Liver (tissue), 9 donors: ENCODE data around the gene C3orf20. TPM values are rescaled to one million over a fixed set of nuclear protein-coding genes. Genes with fewer than 3 reads are reported as not detected.

Experiments used
- DNase-seq: peaks from one replicate; pipeline ENCODE4 v3.0.0-alpha.2; 2017; ENCODE audit warnings: low spot score
- H3K27ac ChIP-seq, 2 donors: one replicate each; pipeline ENCODE4 v1.7.0; 2013; ENCODE audit warnings: inconsistent platforms in 2 of 2, low read length in 2 of 2, control low read depth in 1 of 2, low read depth in 1 of 2, mild to moderate bottlenecking in 1 of 2
- H3K27me3 ChIP-seq, 4 donors: one replicate each; pipeline versions ENCODE4 v1.6.1 to v1.7.0; 2013; ENCODE audit warnings: low read length in 3 of 4, inconsistent platforms in 1 of 4, mild to moderate bottlenecking in 1 of 4, moderate library complexity in 1 of 4; ENCODE audit not compliant: control insufficient read depth in 4 of 4, insufficient read depth in 4 of 4
- H3K36me3 ChIP-seq, 4 donors: one replicate each; pipeline versions ENCODE4 v1.6.1 to v1.7.0; 2013; ENCODE audit warnings: low read length in 3 of 4, mild to moderate bottlenecking in 3 of 4, low read depth in 1 of 4, moderate library complexity in 1 of 4; ENCODE audit not compliant: control insufficient read depth in 4 of 4, insufficient read depth in 3 of 4
- H3K4me1 ChIP-seq, 4 donors: one replicate each; pipeline versions ENCODE4 v1.6.1 to v1.7.0; 2013; ENCODE audit warnings: low read length in 3 of 4, mild to moderate bottlenecking in 3 of 4, moderate library complexity in 1 of 4; ENCODE audit not compliant: control insufficient read depth in 4 of 4, insufficient read depth in 4 of 4
- H3K4me3 ChIP-seq, 3 donors: one replicate each; pipeline versions ENCODE4 v1.6.1 to v1.7.0; 2013; ENCODE audit warnings: low read length in 3 of 3, control low read depth in 1 of 3, low read depth in 1 of 3, mild to moderate bottlenecking in 1 of 3
- H3K9ac ChIP-seq, 2 donors: one replicate each; pipeline ENCODE4 v1.7.0; 2013; ENCODE audit warnings: low read length in 2 of 2, mild to moderate bottlenecking in 2 of 2, moderate library complexity in 2 of 2, control low read depth in 1 of 2, low read depth in 1 of 2
- H3K9me3 ChIP-seq, 4 donors: one replicate each; pipeline versions ENCODE4 v1.6.1 to v1.7.0; 2013; ENCODE audit warnings: low read length in 3 of 4; ENCODE audit not compliant: control insufficient read depth in 4 of 4
- EGR1 ChIP-seq, 2 donors: IDR thresholded peaks; 2 replicates each; pipeline ENCODE4 v1.6.1; 2016 to 2018; ENCODE audit warnings: antibody characterized with exemption in 2 of 2, low read depth in 2 of 2
- FOXA1 ChIP-seq: IDR thresholded peaks from 2 replicates; pipeline ENCODE4 v1.6.1; 2016; ENCODE audit warnings: antibody characterized with exemption
- FOXA2 ChIP-seq: IDR thresholded peaks from 2 replicates; pipeline ENCODE4 v1.6.1; 2016; ENCODE audit warnings: antibody characterized with exemption
- GABPA ChIP-seq, 2 donors: IDR thresholded peaks in 1 of 2; conservative IDR thresholded peaks in 1 of 2; 2 replicates each; pipeline ENCODE4 v1.6.1; 2016; ENCODE audit warnings: antibody characterized with exemption in 2 of 2, mild to moderate bottlenecking in 1 of 2, moderate library complexity in 1 of 2
- HNF4A ChIP-seq, 2 donors: conservative IDR thresholded peaks; 2 replicates each; pipeline ENCODE4 v1.6.1; 2016; ENCODE audit warnings: antibody characterized with exemption in 2 of 2, mild to moderate bottlenecking in 2 of 2
- HNF4G ChIP-seq: IDR thresholded peaks from 2 replicates; pipeline ENCODE4 v1.6.1; 2016; ENCODE audit warnings: antibody characterized with exemption
- JUND ChIP-seq, 2 donors: IDR thresholded peaks; 2 replicates each; pipeline ENCODE4 v1.6.1; 2016; ENCODE audit warnings: antibody characterized with exemption in 2 of 2
- NR2F2 ChIP-seq: IDR thresholded peaks from 2 replicates; pipeline ENCODE4 v1.6.1; 2016; ENCODE audit warnings: antibody characterized with exemption
- RAD21 ChIP-seq, 2 donors: IDR thresholded peaks; 2 replicates each; pipeline ENCODE4 v1.6.1; 2016; ENCODE audit warnings: antibody characterized with exemption in 2 of 2, mild to moderate bottlenecking in 2 of 2
- RXRA ChIP-seq, 2 donors: IDR thresholded peaks; 2 replicates each; pipeline ENCODE4 v1.6.1; 2017 to 2018; ENCODE audit warnings: antibody characterized with exemption in 2 of 2, mild to moderate bottlenecking in 1 of 2
- SP1 ChIP-seq: IDR thresholded peaks from 2 replicates; pipeline ENCODE4 v1.6.1; 2018; ENCODE audit warnings: antibody characterized with exemption, mild to moderate bottlenecking
- TAF1 ChIP-seq: conservative IDR thresholded peaks from 2 replicates; pipeline ENCODE4 v1.6.1; 2016; ENCODE audit warnings: antibody characterized with exemption, mild to moderate bottlenecking
- YY1 ChIP-seq: IDR thresholded peaks from 2 replicates; pipeline ENCODE4 v1.6.1; 2016; ENCODE audit warnings: antibody characterized with exemption, mild to moderate bottlenecking
- WGBS: extraction: QIAGEN DNeasy Blood & Tissue Kit; methylation state at CpG from one replicate; pipeline ENCODE4 v1.1.7; 2013; 5-methylcytosine and 5-hydroxymethylcytosine counted together
- polyA plus RNA-seq, 2 donors: library from polyadenylated mRNA; stranded (reverse) in 1 of 2; unstranded in 1 of 2; fragments of 200-250 nt in 1 of 2; fragments of >200 nt in 1 of 2; fragmentation: Nextera tagmentation in 1 of 2; extraction: Ambion mirVana in 1 of 2; gene quantifications; one replicate each; pipeline versions ENCODE4 v1.2.1 to v1.2.3, GENCODE V29; 2013 to 2015
- total RNA-seq, 2 donors: library from RNA; depleted of rRNA; stranded (reverse); fragments of >200 nt; gene quantifications; one replicate each; pipeline ENCODE4 v1.2.3, GENCODE V29; 2014
- TF ChIP-seq, protein P1 (sequence below): IDR thresholded peaks from 2 replicates; pipeline ENCODE4 v1.6.1; 2016; ENCODE audit warnings: antibody characterized with exemption
- TF ChIP-seq, protein P2 (sequence below): IDR thresholded peaks from 2 replicates; pipeline ENCODE4 v1.6.1; 2016; ENCODE audit warnings: antibody characterized with exemption
- TF ChIP-seq, protein P3 (sequence below): fragments of 150-350 bp; IDR thresholded peaks from 2 replicates; pipeline ENCODE4 v1.5.1; 2017; ENCODE audit warnings: improper control_type of control experiment, low read depth, low read length; ENCODE audit not compliant: missing input control
- TF ChIP-seq, protein P4 (sequence below): IDR thresholded peaks from 2 replicates; pipeline ENCODE4 v1.6.1; 2016; ENCODE audit warnings: antibody characterized with exemption
- TF ChIP-seq, protein P5 (sequence below): IDR thresholded peaks from 2 replicates; pipeline ENCODE4 v1.6.1; 2016; ENCODE audit warnings: antibody characterized with exemption, mild to moderate bottlenecking
- donor health status: healthy.
- donor health status: healthy.
- donor health status: healthy.
- donor health status: healthy.
- donor health status: healthy.

The C3orf20 gene
- total and polyA plus RNA-seq, 4 donors, result 0.05 to 0.08 TPM; not detected in 2

DNA sequence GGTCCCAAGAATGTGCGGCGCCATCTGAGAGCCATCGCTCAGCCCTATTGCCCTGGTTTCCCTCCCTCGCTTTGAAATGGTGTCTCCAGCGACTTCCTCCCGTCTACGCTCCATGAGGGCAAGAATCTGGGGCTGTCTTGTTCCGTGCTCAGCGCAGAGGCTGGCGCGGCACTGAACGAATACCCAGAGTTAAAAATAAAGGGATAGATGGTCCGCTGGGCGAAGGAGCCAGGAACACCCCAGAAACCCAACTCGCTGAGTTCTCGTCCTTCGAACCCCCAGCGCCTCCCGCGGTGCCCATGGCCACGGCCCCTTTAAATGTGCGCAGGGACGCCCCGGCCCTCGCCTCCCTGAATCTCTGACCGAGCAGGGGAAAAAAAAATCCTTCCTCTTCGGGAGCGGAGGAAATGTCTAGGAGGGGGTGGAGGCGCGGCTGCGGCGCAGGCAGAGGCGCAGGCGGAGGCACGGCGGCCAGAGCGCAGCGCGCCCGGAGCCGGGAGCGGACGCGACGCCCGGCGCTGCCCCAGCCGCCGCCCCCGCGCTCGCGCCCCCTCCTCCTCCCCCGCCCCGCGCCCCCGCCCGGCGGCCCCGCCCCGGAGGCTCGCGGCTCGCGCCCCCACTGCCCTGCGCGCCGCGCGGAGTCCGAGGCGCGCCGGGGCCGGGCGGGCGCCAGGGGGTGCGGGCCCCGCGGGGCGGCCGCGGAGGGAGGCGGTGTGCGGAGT, 135.3 kb downstream of the C3orf20 start:
- TF ChIP-seq, protein P1, sequence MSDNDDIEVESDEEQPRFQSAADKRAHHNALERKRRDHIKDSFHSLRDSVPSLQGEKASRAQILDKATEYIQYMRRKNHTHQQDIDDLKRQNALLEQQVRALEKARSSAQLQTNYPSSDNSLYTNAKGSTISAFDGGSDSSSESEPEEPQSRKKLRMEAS, result no peak
- no peak for TF ChIP-seq HNF4A (conservative IDR thresholded peaks at IDR 0.05)
- TF ChIP-seq, protein P2, sequence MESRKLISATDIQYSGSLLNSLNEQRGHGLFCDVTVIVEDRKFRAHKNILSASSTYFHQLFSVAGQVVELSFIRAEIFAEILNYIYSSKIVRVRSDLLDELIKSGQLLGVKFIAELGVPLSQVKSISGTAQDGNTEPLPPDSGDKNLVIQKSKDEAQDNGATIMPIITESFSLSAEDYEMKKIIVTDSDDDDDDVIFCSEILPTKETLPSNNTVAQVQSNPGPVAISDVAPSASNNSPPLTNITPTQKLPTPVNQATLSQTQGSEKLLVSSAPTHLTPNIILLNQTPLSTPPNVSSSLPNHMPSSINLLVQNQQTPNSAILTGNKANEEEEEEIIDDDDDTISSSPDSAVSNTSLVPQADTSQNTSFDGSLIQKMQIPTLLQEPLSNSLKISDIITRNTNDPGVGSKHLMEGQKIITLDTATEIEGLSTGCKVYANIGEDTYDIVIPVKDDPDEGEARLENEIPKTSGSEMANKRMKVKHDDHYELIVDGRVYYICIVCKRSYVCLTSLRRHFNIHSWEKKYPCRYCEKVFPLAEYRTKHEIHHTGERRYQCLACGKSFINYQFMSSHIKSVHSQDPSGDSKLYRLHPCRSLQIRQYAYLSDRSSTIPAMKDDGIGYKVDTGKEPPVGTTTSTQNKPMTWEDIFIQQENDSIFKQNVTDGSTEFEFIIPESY, result no peak
- peak in 1 of 2 donors; percentile 9 for TF ChIP-seq RAD21 (IDR thresholded peaks at IDR 0.05)
- TF ChIP-seq GABPA (IDR thresholded peaks at IDR 0.05 in 1 of 2, conservative IDR thresholded peaks at IDR 0.05 in 1 of 2), result no peak
- TF ChIP-seq HNF4G, result no peak
- TF ChIP-seq YY1, result no peak
- Histone ChIP-seq H3K4me1 (peaks cover 3 to 14% (median 8%) of the 10 kb centered on the region in 4 donors), H3K9me3 (no peaks in the 10 kb centered on the region), H3K4me3 (peak overlapping the region in 1 of 3 donors; percentile 53), H3K36me3 (no peaks in the 10 kb centered on the region), H3K27ac (peak overlapping the region; percentile 44 to 65), H3K27me3 (no peaks in the 10 kb centered on the region), H3K9ac (no peak overlapping the region)
- WGBS, result 8% methylated on average over 77 of the region's 85 CpGs
- DNase-seq, result no peak

DNA sequence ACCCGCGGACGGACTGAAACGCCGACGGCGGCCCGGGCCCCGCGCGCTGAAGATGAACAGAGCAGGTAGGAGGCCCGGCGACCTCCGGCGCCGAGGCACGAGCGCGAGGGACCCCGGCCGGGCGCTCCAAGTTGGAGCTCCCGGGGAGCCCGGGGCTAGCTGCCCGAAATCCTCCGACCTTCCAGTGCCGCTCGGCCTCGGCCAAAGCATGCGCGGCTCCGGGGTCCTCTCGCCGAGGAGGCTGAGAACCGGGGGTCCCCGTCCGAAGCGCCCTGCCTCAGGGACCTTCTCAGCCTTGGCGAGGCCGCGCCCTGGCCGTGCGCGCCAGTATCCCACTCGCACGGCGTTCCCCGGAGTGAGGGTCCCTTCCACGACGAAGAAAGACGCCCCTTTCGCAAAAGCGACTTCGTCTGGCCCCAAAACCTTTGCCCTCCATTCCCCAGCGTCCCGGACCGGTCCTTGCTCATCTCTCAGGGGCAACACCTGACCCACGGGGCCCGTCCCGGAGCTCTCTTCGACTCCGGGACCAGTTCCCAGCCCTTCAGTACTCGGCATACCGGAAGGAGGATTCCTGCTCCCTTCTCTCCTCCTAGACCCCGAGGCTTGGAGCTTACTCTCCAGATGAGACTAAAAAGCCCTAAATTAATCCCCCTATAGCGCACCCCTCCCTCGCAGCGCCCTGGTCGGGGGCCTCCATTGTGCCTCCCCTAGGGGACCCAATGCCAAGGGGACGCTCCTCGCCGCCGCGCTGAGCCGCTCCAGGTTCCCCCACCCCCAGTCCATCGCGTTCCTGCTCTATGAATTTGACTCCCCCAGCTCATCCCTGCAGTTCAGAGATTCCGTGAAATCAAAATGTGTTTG, 136.1 kb downstream of the C3orf20 start:
- peaks cover 3 to 13% (median 8%) of the 10 kb centered on the region in 4 donors for H3K4me1 ChIP-seq
- H3K9me3 ChIP-seq, result no peaks in the 10 kb centered on the region
- TF ChIP-seq RAD21 (IDR thresholded peaks at IDR 0.05) (no peak), RXRA (IDR thresholded peaks at IDR 0.05) (no peak), NR2F2 (no peak), EGR1 (IDR thresholded peaks at IDR 0.05; ENCODE audit: low read depth in 2 of 2) (no peak), HNF4A (conservative IDR thresholded peaks at IDR 0.05) (no peak), YY1 (no peak), FOXA1 (no peak), SP1 (no peak), HNF4G (no peak), FOXA2 (no peak), TAF1 (no peak), GABPA (IDR thresholded peaks at IDR 0.05 in 1 of 2, conservative IDR thresholded peaks at IDR 0.05 in 1 of 2) (no peak), JUND (IDR thresholded peaks at IDR 0.05) (no peak)
- TF ChIP-seq, protein P3, sequence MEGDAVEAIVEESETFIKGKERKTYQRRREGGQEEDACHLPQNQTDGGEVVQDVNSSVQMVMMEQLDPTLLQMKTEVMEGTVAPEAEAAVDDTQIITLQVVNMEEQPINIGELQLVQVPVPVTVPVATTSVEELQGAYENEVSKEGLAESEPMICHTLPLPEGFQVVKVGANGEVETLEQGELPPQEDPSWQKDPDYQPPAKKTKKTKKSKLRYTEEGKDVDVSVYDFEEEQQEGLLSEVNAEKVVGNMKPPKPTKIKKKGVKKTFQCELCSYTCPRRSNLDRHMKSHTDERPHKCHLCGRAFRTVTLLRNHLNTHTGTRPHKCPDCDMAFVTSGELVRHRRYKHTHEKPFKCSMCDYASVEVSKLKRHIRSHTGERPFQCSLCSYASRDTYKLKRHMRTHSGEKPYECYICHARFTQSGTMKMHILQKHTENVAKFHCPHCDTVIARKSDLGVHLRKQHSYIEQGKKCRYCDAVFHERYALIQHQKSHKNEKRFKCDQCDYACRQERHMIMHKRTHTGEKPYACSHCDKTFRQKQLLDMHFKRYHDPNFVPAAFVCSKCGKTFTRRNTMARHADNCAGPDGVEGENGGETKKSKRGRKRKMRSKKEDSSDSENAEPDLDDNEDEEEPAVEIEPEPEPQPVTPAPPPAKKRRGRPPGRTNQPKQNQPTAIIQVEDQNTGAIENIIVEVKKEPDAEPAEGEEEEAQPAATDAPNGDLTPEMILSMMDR, result no peak
- TF ChIP-seq, protein P4, sequence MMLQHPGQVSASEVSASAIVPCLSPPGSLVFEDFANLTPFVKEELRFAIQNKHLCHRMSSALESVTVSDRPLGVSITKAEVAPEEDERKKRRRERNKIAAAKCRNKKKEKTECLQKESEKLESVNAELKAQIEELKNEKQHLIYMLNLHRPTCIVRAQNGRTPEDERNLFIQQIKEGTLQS, result no peak
- TF ChIP-seq, protein P2, result no peak
- TF ChIP-seq, protein P1, result no peak
- TF ChIP-seq, protein P5, sequence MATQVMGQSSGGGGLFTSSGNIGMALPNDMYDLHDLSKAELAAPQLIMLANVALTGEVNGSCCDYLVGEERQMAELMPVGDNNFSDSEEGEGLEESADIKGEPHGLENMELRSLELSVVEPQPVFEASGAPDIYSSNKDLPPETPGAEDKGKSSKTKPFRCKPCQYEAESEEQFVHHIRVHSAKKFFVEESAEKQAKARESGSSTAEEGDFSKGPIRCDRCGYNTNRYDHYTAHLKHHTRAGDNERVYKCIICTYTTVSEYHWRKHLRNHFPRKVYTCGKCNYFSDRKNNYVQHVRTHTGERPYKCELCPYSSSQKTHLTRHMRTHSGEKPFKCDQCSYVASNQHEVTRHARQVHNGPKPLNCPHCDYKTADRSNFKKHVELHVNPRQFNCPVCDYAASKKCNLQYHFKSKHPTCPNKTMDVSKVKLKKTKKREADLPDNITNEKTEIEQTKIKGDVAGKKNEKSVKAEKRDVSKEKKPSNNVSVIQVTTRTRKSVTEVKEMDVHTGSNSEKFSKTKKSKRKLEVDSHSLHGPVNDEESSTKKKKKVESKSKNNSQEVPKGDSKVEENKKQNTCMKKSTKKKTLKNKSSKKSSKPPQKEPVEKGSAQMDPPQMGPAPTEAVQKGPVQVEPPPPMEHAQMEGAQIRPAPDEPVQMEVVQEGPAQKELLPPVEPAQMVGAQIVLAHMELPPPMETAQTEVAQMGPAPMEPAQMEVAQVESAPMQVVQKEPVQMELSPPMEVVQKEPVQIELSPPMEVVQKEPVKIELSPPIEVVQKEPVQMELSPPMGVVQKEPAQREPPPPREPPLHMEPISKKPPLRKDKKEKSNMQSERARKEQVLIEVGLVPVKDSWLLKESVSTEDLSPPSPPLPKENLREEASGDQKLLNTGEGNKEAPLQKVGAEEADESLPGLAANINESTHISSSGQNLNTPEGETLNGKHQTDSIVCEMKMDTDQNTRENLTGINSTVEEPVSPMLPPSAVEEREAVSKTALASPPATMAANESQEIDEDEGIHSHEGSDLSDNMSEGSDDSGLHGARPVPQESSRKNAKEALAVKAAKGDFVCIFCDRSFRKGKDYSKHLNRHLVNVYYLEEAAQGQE, result no peak
- DNase-seq, result no peak
- peak overlapping the region in 2 of 3 donors; percentile 36 to 53 for H3K4me3 ChIP-seq
- peak overlapping the region; percentile 47 to 65 for H3K27ac ChIP-seq
- H3K27me3 ChIP-seq, result no peaks in the 10 kb centered on the region
- H3K9ac ChIP-seq, result no peak overlapping the region
- WGBS, result 9% methylated on average over 78 of the region's 78 CpGs
- H3K36me3 ChIP-seq, result no peaks in the 10 kb centered on the region
